NCI-H510A (cell line): ENCODE data around the gene DBF4.
A peak's percentile ranks its signal among the peaks of the same experiment; 100 is the strongest.
"Not testable (repeated sequence)": the region's sequence is repeated elsewhere in the genome, so short reads cannot be mapped to it uniquely, and the experiment has no call there.

Source experiments
- DNase-seq: peaks from one replicate; lab custom pipeline; 2025; lab: John Stamatoyannopoulos, UW

DBF4 gene, protein sequence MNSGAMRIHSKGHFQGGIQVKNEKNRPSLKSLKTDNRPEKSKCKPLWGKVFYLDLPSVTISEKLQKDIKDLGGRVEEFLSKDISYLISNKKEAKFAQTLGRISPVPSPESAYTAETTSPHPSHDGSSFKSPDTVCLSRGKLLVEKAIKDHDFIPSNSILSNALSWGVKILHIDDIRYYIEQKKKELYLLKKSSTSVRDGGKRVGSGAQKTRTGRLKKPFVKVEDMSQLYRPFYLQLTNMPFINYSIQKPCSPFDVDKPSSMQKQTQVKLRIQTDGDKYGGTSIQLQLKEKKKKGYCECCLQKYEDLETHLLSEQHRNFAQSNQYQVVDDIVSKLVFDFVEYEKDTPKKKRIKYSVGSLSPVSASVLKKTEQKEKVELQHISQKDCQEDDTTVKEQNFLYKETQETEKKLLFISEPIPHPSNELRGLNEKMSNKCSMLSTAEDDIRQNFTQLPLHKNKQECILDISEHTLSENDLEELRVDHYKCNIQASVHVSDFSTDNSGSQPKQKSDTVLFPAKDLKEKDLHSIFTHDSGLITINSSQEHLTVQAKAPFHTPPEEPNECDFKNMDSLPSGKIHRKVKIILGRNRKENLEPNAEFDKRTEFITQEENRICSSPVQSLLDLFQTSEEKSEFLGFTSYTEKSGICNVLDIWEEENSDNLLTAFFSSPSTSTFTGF

DNA sequence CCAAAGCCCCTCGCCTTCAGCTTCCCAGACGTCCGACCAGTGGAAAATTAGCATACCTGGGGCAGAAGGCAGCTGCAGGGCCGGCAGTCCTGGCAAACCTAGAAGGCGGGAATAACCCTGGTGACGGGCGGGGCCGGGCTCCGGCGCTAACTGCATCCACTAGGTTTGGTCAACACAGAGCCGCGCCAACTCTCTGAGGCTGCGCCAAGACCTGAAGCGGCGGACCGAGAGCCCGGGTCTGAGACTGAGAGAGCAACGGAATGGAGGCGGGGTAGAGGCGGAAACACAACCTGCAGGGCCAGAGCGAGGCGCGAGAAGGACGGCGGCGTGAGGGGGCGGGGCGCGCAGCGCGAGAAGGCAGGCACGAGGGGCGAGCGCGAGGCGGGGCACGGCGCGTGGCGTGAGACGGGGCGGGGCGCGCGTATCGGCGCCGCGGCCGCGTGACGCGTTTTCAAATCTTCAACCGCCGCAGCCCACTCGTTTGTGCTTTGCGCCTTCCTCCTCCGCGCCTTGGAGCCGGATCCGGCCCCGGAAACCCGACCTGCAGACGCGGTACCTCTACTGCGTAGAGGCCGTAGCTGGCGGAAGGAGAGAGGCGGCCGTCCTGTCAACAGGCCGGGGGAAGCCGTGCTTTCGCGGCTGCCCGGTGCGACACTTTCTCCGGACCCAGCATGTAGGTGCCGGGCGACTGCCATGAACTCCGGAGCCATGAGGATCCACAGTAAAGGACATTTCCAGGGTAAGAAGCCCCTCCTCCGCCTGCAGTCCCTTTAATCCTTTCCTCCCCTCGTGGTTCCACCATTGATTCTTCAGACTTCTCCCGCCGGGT lies at the start of gene DBF4, which contains the start of gene SLC25A40:
Gene DBF4 (plus strand): TSS at position 454 of the 829 bp plus-strand sequence. CDS start 240 bp downstream, at position 694.
Gene SLC25A40 (minus strand): TSS at position 321 of the 829 bp plus-strand sequence. CDS start 17,633 bp downstream, outside the sequence.
- peak; percentile 83 for DNase-seq

DNA sequence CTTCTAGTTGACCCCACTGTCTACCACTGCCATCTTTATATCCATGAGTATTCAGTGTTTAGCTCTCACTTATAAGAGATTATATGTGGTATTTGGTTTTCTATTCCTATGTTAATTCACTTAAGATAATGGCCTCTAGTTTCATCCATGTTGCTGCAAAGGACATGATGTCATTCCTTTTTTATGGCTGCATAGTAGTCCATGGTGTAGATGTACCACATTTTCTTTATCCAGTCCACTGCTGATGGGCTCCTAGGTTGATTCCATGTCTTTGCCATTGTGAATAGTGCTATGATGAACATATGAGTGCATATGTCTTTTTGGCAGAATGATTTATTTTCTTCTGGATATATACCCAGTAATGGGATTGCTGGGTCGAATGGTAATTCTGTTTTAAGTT lies 47.9 kb upstream of the DBF4 start:
- not testable (repeated sequence) for DNase-seq

- DNase-seq = no peak
Measured at GRCh38 chr7:87831097-87831496, 45.2 kb upstream of the DBF4 start.

DNA sequence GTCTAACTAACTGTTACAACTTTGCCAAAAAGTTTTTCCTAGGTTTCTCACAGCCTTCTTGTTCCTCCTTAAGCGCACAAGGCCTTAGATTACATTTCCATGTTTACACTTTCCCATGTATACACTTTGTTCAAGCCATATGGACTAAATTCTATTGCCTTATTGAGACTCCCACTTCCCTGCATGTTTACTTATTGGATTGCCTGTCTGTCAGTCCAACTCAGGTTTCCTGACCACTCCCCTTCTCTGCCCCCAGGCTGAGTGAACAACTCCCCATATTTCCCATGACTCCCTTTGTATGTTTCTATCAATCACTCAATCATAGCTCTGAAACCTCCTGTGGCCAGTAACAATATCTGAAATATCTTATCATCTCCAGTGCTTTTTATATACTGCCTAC lies 43.2 kb upstream of the DBF4 start:
- DNase-seq = no peak

- DNase-seq = no peak
Measured at GRCh38 chr7:87837597-87837996, 38.7 kb upstream of the DBF4 start.

GRCh38 chr7:87850836-87851593 lies 25.3 kb upstream of the DBF4 start:
- no peak for DNase-seq

DNA sequence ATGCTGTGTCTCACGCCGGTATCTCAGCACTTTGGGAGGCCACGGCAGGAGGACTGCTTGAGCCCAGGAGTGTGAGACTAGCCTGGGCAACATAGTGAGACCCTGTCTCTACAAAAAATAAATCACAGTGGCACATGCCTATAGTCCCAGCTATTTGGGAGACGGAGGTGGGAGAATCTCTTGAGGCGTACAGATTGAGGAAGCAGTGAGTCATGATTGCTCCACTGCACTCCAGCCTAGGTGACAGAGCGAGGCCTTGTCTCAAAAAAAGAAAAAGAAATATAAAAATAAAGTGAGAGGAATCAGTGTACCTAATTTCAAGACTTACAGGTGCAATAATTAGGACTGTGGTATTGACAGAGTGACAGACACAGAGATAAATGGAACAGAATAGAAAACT lies 24.0 kb upstream of the DBF4 start:
- DNase-seq = no peak

DNA sequence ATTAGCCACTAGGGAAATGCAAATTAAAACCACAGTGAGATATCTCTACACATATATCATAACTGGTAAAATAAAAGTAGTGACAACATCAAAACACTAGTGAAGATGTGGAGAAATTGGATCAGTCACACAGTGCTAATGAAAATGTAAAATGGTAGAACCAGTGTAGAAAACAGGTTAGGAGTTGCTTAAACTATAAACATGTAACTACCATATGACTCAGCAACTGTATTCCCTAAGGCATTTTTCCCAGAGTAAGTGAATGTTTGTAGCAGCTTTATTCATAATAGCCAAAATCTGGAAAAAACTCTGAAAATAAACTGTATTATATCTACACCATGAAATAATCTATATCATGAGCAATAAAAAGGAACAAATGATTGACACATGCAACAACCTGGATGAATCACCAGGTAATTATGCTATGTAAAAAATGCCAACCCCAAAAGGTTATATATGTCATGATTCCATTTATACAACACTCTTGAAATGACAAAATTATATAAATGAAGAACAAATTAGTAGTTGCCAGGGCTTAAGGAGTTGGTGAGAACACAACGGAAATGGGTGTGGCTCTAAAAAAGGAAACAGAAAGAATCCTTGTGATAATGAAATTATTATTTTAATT lies 22.9 kb upstream of the DBF4 start:
- no peak for DNase-seq

- no peak for DNase-seq
Measured at GRCh38 chr7:87858417-87859100, 17.7 kb upstream of the DBF4 start.

DNA sequence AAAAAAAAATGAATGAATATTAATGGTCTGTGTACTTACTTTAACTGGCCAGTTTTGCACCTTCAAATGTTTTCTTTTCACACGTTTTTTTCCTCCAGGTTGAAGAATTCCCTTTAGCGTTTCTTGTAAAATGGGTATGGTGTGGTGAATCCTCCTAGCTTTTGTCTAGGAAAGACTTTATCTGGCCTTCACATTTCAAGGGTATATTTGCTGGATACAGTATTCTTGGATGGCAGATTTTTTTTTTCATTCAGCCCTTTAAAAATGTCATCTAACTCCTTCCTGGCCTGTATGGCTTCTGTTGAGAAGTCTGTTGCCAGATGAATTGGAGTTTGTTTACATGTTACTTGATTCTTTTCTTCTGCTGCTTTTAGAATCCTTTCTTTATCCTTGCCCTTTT lies 10.2 kb upstream of the DBF4 start:
- DNase-seq = no peak

- DNase-seq = not testable (repeated sequence)
Measured at GRCh38 chr7:87866533-87866932, 9.8 kb upstream of the DBF4 start.

- no peak for DNase-seq
Measured at GRCh38 chr7:87870471-87870870, 5.8 kb upstream of the DBF4 start.

DNA sequence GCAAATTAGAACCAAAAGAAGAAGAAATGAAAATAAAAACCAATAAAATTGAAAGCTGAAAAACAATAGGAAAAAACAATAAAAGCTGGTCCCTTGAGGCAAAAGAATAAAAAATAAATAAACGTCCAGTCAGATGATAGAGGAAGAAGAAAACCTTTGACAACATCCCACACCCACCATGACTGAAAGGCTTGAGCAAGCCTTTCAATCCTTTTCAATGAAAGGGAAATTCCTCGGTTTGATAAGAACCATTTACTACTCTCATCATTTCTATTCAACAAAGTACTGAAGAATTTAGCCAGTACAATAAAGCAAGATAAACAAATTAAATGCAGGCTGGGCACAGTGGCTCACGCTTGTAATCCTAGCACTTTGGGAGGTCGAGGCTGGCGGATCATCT lies 3.9 kb upstream of the DBF4 start:
- no peak for DNase-seq

- DNase-seq = not testable (repeated sequence)
Measured at GRCh38 chr7:87873328-87873727, 3.0 kb upstream of the DBF4 start.

- no peak for DNase-seq
Measured at GRCh38 chr7:87874066-87874465, 2.2 kb upstream of the DBF4 start.

GRCh38 chr7:87875151-87876039 lies 898 bp upstream of the DBF4 start:
- no peak for DNase-seq

DNA sequence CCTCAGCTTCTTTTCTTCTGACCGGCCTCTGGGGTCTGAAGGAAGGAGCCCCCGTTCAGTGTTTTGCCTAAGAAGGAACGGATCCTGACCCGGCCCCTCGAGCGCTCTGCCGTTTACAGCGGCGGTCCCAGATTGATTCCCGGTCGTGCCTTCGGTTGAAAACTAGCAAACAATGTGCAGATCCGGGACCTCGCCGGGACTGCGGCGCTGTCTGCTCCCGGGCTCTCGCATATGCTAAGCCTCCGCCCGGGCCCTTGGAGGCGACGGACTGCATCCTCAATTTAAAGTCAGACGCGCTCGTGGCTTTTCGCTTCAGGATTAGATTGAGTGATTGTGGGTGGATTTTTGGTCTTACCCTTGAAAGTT lies 559 bp downstream of the DBF4 start:
- DNase-seq = peak; percentile 21

- DNase-seq = no peak
Measured at GRCh38 chr7:87877366-87878040, 1.2 kb downstream of the DBF4 start.

DNA sequence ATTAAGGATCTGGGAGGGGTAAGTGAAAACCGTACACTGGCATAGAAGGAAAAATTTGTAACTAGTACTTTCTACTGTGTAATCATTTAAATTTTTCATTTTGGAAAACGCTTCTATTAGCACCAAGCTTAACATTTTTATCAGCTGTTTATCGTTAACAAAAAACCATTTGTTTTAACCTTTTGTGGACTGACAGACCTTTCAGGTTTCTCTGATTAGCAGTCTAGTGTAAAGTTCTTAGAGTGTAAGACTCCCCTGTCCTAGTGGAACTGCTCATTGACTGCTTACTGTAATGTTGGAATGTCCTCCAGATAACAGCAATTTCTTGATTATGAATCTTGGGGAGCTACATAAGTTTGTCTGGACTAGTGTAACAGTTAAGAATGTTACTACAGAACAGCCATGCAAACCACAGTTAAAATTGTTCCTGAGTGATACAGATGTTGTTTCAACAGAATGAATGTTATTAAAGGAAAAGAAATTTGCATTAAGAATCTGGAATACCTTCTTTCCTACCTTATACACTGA lies 2.0 kb downstream of the DBF4 start:
- DNase-seq = no peak
